Astrocyte (in vitro differentiated cells and primary cell): ENCODE measurements around the gene HMGCR. TPM values are rescaled to one million over a fixed set of nuclear protein-coding genes. Genes with fewer than 3 reads are reported as not detected.
"Not testable (repeated sequence)": the region's sequence is repeated elsewhere in the genome, so short reads cannot be mapped to it uniquely, and the experiment has no call there.

Source experiments
- DNase-seq: peaks from one replicate; pipeline ENCODE4 v3.0.0-alpha.2; 2010; ENCODE audit warnings: low read depth
- FAIRE-seq: peaks from 2 replicates; lab custom pipeline; 2011; peaks lifted over from hg19 to GRCh38; lab: Jason Lieb, UNC
- H2AFZ ChIP-seq: 2 replicates; pipeline ENCODE4 v1.6.0; 2012; ENCODE audit warnings: low read depth, low read length, inconsistent platforms
- H3K27ac ChIP-seq: 2 replicates; pipeline ENCODE4 v1.5.1; 2011; ENCODE audit warnings: low read depth, low read length, inconsistent platforms
- H3K27me3 ChIP-seq: 2 replicates; pipeline ENCODE4 v1.6.0; 2011; ENCODE audit warnings: low read length, inconsistent platforms; ENCODE audit not compliant: insufficient read depth
- H3K36me3 ChIP-seq: 2 replicates; pipeline ENCODE4 v1.5.1; 2011; ENCODE audit warnings: low read length, inconsistent platforms; ENCODE audit not compliant: insufficient read depth
- H3K4me1 ChIP-seq: 2 replicates; pipeline ENCODE4 v1.5.1; 2011; ENCODE audit warnings: low read length, inconsistent platforms; ENCODE audit not compliant: insufficient read depth
- H3K4me2 ChIP-seq: 2 replicates; pipeline ENCODE4 v1.6.0; 2012; ENCODE audit warnings: low read length, inconsistent platforms
- H3K4me3 ChIP-seq: 2 replicates; pipeline ENCODE4 v1.5.1; 2011; ENCODE audit warnings: low read depth, mild to moderate bottlenecking, low read length, inconsistent platforms; ENCODE audit not compliant: insufficient read depth
- H3K79me2 ChIP-seq: 2 replicates; pipeline ENCODE4 v1.6.0; 2012; ENCODE audit warnings: mild to moderate bottlenecking, low read length, inconsistent platforms; ENCODE audit not compliant: insufficient read depth
- H3K9ac ChIP-seq: 2 replicates; pipeline ENCODE4 v1.6.0; 2012; ENCODE audit warnings: mild to moderate bottlenecking, low read length, inconsistent platforms
- H3K9me3 ChIP-seq: 2 replicates; pipeline ENCODE4 v1.5.1; 2012; ENCODE audit warnings: low read depth, mild to moderate bottlenecking, low read length, inconsistent platforms; ENCODE audit not compliant: insufficient read depth
- H4K20me1 ChIP-seq: 2 replicates; pipeline ENCODE4 v1.6.0; 2012; ENCODE audit warnings: low read length, inconsistent platforms; ENCODE audit not compliant: insufficient read depth
- H3K27ac Mint-ChIP-seq: one replicate; pipeline ENCODE4 v1.8.0; 2021; ENCODE audit warnings: mild to moderate bottlenecking, mixed read lengths; ENCODE audit not compliant: unreplicated experiment
- H3K27me3 Mint-ChIP-seq: one replicate; pipeline ENCODE4 v1.8.0; 2021; ENCODE audit warnings: low read depth, mixed read lengths; ENCODE audit not compliant: unreplicated experiment
- H3K36me3 Mint-ChIP-seq: one replicate; pipeline ENCODE4 v1.8.0; 2021; ENCODE audit warnings: low read depth, mixed read lengths; ENCODE audit not compliant: unreplicated experiment
- H3K4me1 Mint-ChIP-seq: one replicate; pipeline ENCODE4 v1.8.0; 2021; ENCODE audit warnings: low read depth, mixed read lengths; ENCODE audit not compliant: unreplicated experiment
- H3K4me3 Mint-ChIP-seq: one replicate; pipeline ENCODE4 v1.8.0; 2021; ENCODE audit warnings: mild to moderate bottlenecking, moderate library complexity, mixed read lengths; ENCODE audit not compliant: unreplicated experiment
- H3K9me3 Mint-ChIP-seq: one replicate; pipeline ENCODE4 v1.8.0; 2021; ENCODE audit warnings: mild to moderate bottlenecking, mixed read lengths; ENCODE audit not compliant: unreplicated experiment
- EZH2 ChIP-seq: IDR thresholded peaks from 2 replicates; pipeline ENCODE4 v1.6.1; 2012; ENCODE audit warnings: mild to moderate bottlenecking, low read length, inconsistent platforms; ENCODE audit not compliant: insufficient read depth
- total RNA-seq: library from RNA; stranded (reverse); gene quantifications from 2 replicates; pipeline ENCODE4 v1.2.1, GENCODE V29; 2021
- TF ChIP-seq, protein P1 (sequence below): IDR thresholded peaks from 2 replicates; pipeline ENCODE4 v1.5.1; 2011; ENCODE audit warnings: low read depth, mild to moderate bottlenecking, inconsistent platforms, low read length, moderate library complexity; ENCODE audit not compliant: insufficient read depth

Gene HMGCR
- total RNA-seq, 1 donor from 2014 or later: 114 TPM

- not testable (repeated sequence) for H2AFZ ChIP-seq, H3K27ac ChIP-seq, H3K27me3 ChIP-seq, H3K27me3 Mint-ChIP-seq, H3K4me1 ChIP-seq, H3K27ac Mint-ChIP-seq, H3K9ac ChIP-seq, H3K36me3 Mint-ChIP-seq, DNase-seq, H3K9me3 Mint-ChIP-seq, H3K9me3 ChIP-seq, H3K4me3 Mint-ChIP-seq, H3K4me3 ChIP-seq, H3K4me1 Mint-ChIP-seq, H3K4me2 ChIP-seq, FAIRE-seq, H3K36me3 ChIP-seq
- Histone ChIP-seq H4K20me1 (peaks cover 17% of the 10 kb centered on the region), H3K79me2 (peaks cover 22% of the 10 kb centered on the region)
Observed at GRCh38 chr5:75334413-75334812, 2.6 kb upstream of the HMGCR start.

- no peak overlapping the region for H3K27ac ChIP-seq
- FAIRE-seq: no peak
- no peaks in the 10 kb centered on the region for H3K36me3 Mint-ChIP-seq
- TF ChIP-seq, protein P1, sequence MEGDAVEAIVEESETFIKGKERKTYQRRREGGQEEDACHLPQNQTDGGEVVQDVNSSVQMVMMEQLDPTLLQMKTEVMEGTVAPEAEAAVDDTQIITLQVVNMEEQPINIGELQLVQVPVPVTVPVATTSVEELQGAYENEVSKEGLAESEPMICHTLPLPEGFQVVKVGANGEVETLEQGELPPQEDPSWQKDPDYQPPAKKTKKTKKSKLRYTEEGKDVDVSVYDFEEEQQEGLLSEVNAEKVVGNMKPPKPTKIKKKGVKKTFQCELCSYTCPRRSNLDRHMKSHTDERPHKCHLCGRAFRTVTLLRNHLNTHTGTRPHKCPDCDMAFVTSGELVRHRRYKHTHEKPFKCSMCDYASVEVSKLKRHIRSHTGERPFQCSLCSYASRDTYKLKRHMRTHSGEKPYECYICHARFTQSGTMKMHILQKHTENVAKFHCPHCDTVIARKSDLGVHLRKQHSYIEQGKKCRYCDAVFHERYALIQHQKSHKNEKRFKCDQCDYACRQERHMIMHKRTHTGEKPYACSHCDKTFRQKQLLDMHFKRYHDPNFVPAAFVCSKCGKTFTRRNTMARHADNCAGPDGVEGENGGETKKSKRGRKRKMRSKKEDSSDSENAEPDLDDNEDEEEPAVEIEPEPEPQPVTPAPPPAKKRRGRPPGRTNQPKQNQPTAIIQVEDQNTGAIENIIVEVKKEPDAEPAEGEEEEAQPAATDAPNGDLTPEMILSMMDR: no peak
- TF ChIP-seq EZH2: no peak
- H3K4me3 Mint-ChIP-seq: no peak overlapping the region
- no peaks in the 10 kb centered on the region for H3K9me3 ChIP-seq
- H4K20me1 ChIP-seq: peaks cover 27% of the 10 kb centered on the region
- H3K9ac ChIP-seq: no peak overlapping the region
- H3K4me1 ChIP-seq: peaks cover 10% of the 10 kb centered on the region
- no peak overlapping the region for H3K4me3 ChIP-seq
- no peak overlapping the region for H3K4me2 ChIP-seq
- peaks cover 3% of the 10 kb centered on the region for H3K36me3 ChIP-seq
- peaks cover 7% of the 10 kb centered on the region for H3K4me1 Mint-ChIP-seq
- H3K79me2 ChIP-seq: peaks cover 33% of the 10 kb centered on the region
- H3K27me3 ChIP-seq: no peaks in the 10 kb centered on the region
- no peaks in the 10 kb centered on the region for H3K27me3 Mint-ChIP-seq
- H2AFZ ChIP-seq: no peak overlapping the region
- no peaks in the 10 kb centered on the region for H3K9me3 Mint-ChIP-seq
- no peak for DNase-seq
- no peak overlapping the region for H3K27ac Mint-ChIP-seq
Observed at GRCh38 chr5:75335486-75335885, 1.5 kb upstream of the HMGCR start.

GRCh38 chr5:75335952-75336614, 937 bp upstream of the HMGCR start:
- H3K27me3 ChIP-seq: no peaks in the 10 kb centered on the region
- H3K9me3 ChIP-seq: no peaks in the 10 kb centered on the region
- peaks cover 39% of the 10 kb centered on the region for H3K79me2 ChIP-seq
- H4K20me1 ChIP-seq: peaks cover 31% of the 10 kb centered on the region
- H2AFZ ChIP-seq: peak overlapping the region; percentile 96
- H3K27ac Mint-ChIP-seq: no peak overlapping the region
- H3K27me3 Mint-ChIP-seq: no peaks in the 10 kb centered on the region
- FAIRE-seq (no peak), DNase-seq (peak; percentile 83)
- H3K36me3 Mint-ChIP-seq: no peaks in the 10 kb centered on the region
- peak overlapping the region; percentile 91 for H3K27ac ChIP-seq
- H3K36me3 ChIP-seq: peaks cover 3% of the 10 kb centered on the region
- no peak overlapping the region for H3K4me3 Mint-ChIP-seq
- peak overlapping the region; percentile 92 for H3K4me2 ChIP-seq
- peaks cover 10% of the 10 kb centered on the region for H3K4me1 ChIP-seq
- H3K4me3 ChIP-seq: peak overlapping the region; percentile 97
- H3K4me1 Mint-ChIP-seq: peaks cover 11% of the 10 kb centered on the region
- H3K9me3 Mint-ChIP-seq: no peaks in the 10 kb centered on the region
- peak overlapping the region; percentile 89 for H3K9ac ChIP-seq
- no peak for TF ChIP-seq EZH2
- TF ChIP-seq, protein P1: peak; percentile 54
